Cardiac muscle cell (in vitro differentiated cells and primary cell): Measurements from ENCODE around the gene DNTT. TPM values are rescaled to one million over a fixed set of nuclear protein-coding genes. Genes with fewer than 3 reads are reported as not detected.

ENCODE experiments used
- DNase-seq, 2 donors: peaks; one replicate each; pipeline versions ENCODE4 v3.0.0 to v3.0.0-alpha.2; 2010 to 2017; ENCODE audit warnings: low read depth in 1 of 2, low spot score in 1 of 2
- H3K27ac ChIP-seq: fragments of 200-600 bp; sonication (generic); 2 replicates; pipeline ENCODE4 v1.5.1; 2016
- H3K27me3 ChIP-seq: fragments of 200-600 bp; sonication (generic); 2 replicates; pipeline ENCODE4 v1.6.0; 2016; ENCODE audit warnings: control low read depth
- H3K36me3 ChIP-seq: fragments of 200-600 bp; sonication (generic); 2 replicates; pipeline ENCODE4 v1.5.1; 2016; ENCODE audit warnings: control low read depth
- H3K4me1 ChIP-seq: fragments of 200-600 bp; sonication (generic); 2 replicates; pipeline ENCODE4 v1.8.1; 2017; ENCODE audit warnings: low read depth, mild to moderate bottlenecking, mixed run types
- H3K4me3 ChIP-seq: fragments of 200-600 bp; sonication (generic); 2 replicates; pipeline ENCODE4 v1.5.1; 2016; ENCODE audit warnings: mild to moderate bottlenecking
- H3K9me3 ChIP-seq: fragments of 200-600 bp; sonication (generic); 2 replicates; pipeline ENCODE4 v1.5.1; 2017; ENCODE audit warnings: low read depth, mild to moderate bottlenecking, control low read depth
- CTCF ChIP-seq: IDR thresholded peaks from 2 replicates; pipeline ENCODE4 v1.5.1; 2012; ENCODE audit warnings: low read depth, mild to moderate bottlenecking, low read length
- polyA plus RNA-seq: library from polyadenylated mRNA; unstranded; fragments of >200 nt; fragmentation: Nextera tagmentation; extraction: Ambion mirVana; gene quantifications from 2 replicates; pipeline ENCODE4 v1.2.1, GENCODE V29; 2016
- total RNA-seq: library from RNA; depleted of rRNA; stranded (reverse); fragments of >200 nt; gene quantifications from 2 replicates; pipeline ENCODE4 v1.2.3, GENCODE V29; 2016

The DNTT gene
- total and polyA plus RNA-seq, 2 experiments from 2014 or later, result not detected

DNA sequence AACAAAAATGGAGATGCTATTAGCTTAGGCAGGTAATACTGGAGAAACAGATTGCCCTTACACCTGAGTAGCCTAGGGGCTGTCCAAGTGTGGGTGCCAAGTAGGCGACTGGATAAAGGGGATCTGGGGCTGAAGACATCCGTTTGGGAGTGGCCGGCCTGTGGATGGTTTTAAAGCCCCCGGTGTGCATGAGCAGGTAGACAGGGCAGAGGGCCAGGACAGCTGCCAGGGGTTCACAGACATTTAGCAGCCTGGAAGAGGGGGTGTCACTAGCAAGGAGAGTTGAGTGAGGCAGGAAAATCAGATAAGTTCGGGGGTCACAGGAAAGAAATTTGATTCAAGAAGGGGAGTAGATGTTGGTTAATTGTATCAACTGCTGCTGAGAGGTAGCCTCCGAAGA lies 56.1 kb downstream of the DNTT start:
- DNase-seq, result no peak
- Histone ChIP-seq H3K4me3 (no peak overlapping the region), H3K4me1 (no peaks in the 10 kb centered on the region), H3K27me3 (no peaks in the 10 kb centered on the region), H3K27ac (no peak overlapping the region), H3K9me3 (no peaks in the 10 kb centered on the region), H3K36me3 (no peaks in the 10 kb centered on the region)
- TF ChIP-seq CTCF, result no peak

- H3K27ac ChIP-seq, result no peak overlapping the region
- no peak for DNase-seq
- no peaks in the 10 kb centered on the region for H3K9me3 ChIP-seq
- TF ChIP-seq CTCF, result no peak
- H3K27me3 ChIP-seq, result no peaks in the 10 kb centered on the region
- H3K4me3 ChIP-seq, result no peak overlapping the region
- no peaks in the 10 kb centered on the region for H3K4me1 ChIP-seq
- H3K36me3 ChIP-seq, result no peaks in the 10 kb centered on the region
Observed at GRCh38 chr10:96360766-96361165, 56.5 kb downstream of the DNTT start.

- H3K27me3 ChIP-seq, result no peaks in the 10 kb centered on the region
- no peaks in the 10 kb centered on the region for H3K36me3 ChIP-seq
- no peak overlapping the region for H3K4me3 ChIP-seq
- H3K27ac ChIP-seq, result no peak overlapping the region
- DNase-seq, result no peak
- no peaks in the 10 kb centered on the region for H3K9me3 ChIP-seq
- no peaks in the 10 kb centered on the region for H3K4me1 ChIP-seq
- no peak for TF ChIP-seq CTCF
Observed at GRCh38 chr10:96365571-96365970, 61.3 kb downstream of the DNTT start.

- no peaks in the 10 kb centered on the region for H3K27me3 ChIP-seq
- no peaks in the 10 kb centered on the region for H3K36me3 ChIP-seq
- no peaks in the 10 kb centered on the region for H3K4me1 ChIP-seq
- no peak overlapping the region for H3K27ac ChIP-seq
- no peak overlapping the region for H3K4me3 ChIP-seq
- DNase-seq, result peak in 1 of 2 donors; percentile 18
- no peak for TF ChIP-seq CTCF
- H3K9me3 ChIP-seq, result no peaks in the 10 kb centered on the region
Observed at GRCh38 chr10:96366508-96366907, 62.3 kb downstream of the DNTT start.

GRCh38 chr10:96367470-96367869 lies 63.2 kb downstream of the DNTT start:
- DNase-seq, result no peak
- TF ChIP-seq CTCF, result no peak

GRCh38 chr10:96368971-96369370 lies 64.7 kb downstream of the DNTT start:
- no peaks in the 10 kb centered on the region for H3K9me3 ChIP-seq
- no peak overlapping the region for H3K4me3 ChIP-seq
- no peak for TF ChIP-seq CTCF
- no peaks in the 10 kb centered on the region for H3K4me1 ChIP-seq
- H3K27me3 ChIP-seq, result no peaks in the 10 kb centered on the region
- H3K27ac ChIP-seq, result no peak overlapping the region
- no peak for DNase-seq
- no peaks in the 10 kb centered on the region for H3K36me3 ChIP-seq

More at GRCh38 chr10:96367470-96367869, 63.2 kb downstream of the DNTT start:
- no peaks in the 10 kb centered on the region for H3K36me3 ChIP-seq
- no peak overlapping the region for H3K4me3 ChIP-seq
- H3K9me3 ChIP-seq, result no peaks in the 10 kb centered on the region
- no peaks in the 10 kb centered on the region for H3K27me3 ChIP-seq
- H3K4me1 ChIP-seq, result no peaks in the 10 kb centered on the region
- no peak overlapping the region for H3K27ac ChIP-seq
